ENCODE measurements around the gene SESN3.

SESN3 gene

GRCh38 chr11:95119361-95120060 is 111.5 kb downstream of the SESN3 start:
- DNase-seq (ENCODE audit: low spot score) = no peak

- no peak for DNase-seq (ENCODE audit: low spot score)
Measured at GRCh38 chr11:95115597-95115996, 115.4 kb downstream of the SESN3 start.

All from COLO829 (cell line).